Amniotic epithelial cell (primary cell): ENCODE measurements around the gene GASK1B.

Experiments used
- DNase-seq: peaks from one replicate; pipeline ENCODE4 v3.0.0-alpha.2; 2010; ENCODE audit warnings: low read depth

The GASK1B gene

DNA sequence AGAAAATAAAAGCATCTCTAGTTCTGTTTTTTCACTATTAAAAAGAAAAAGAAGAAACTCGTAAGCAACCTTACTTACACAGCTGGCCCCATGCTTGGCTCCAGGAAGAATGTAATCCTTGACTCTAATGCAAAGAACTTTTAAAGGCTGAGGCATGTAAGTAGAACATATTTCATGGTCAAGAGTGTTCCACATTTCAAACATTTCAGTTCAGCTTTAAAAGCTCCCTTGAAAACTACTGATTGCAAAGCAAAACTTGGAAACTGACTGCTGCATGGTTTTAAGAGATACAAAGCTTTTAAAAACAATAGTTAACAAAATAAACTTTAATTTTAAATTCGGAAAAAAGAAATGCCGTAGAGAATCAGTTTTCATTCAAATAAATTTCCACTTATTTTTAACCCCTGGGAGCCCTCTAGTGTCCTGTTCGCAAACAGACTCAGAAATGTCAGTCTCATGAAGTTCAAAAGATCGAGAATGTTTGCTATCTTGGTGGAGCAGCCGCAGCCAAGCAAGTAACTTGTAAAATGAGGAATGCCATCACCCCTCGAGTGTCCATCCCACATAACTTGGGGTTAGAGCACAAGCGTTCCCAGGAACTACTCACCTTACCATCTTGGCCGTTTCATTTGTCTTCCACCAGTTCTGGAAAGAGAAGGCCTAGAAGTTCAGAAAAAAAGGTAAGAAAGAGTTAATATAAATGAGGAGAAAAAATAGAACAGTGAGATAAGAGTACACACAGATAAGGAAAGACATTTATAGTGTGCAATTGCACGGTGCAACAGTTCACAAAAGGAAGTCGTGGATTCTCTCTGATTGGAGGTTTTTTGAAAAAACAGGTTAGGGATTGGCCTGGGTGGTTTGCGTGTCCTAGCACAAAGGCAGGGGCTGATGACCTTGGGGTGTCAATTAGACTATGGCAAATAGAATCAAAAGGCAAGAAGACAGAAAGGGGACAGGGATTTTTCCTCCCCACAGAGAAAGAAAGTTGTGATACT lies at the start of gene GASK1B:
TSS of gene GASK1B (minus strand) at position 765 of the 998 bp plus-strand sequence. CDS start 1,650 bp downstream, outside the sequence.
- peak; percentile 88 for DNase-seq

DNA sequence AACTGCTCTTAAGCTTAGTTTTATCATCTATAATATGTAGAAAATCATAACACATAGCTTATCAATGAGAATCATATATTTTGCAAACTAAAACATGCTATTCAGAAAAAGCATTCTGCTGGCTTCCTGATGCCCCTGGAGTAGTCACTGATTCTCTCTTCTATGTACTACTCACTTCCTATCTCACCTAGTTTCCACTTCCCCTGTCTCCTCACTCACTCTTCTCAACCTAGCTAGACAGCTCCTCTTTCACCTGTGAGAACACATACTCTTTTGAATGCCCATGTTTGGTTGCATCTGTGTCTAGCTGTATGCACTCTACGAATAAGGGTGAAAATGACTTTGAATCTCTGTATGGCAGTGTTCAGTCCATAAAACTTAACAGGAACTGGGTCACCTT lies 46.8 kb upstream of the GASK1B start:
- no peak for DNase-seq

GRCh38 chr4:158217763-158218162 lies 44.9 kb upstream of the GASK1B start:
- DNase-seq = no peak

- DNase-seq = no peak
These were observed 42.0 kb upstream of the GASK1B start for GRCh38 chr4:158214856-158215255.

GRCh38 chr4:158213466-158213865 lies 40.6 kb upstream of the GASK1B start:
- no peak for DNase-seq

GRCh38 chr4:158211222-158211621 lies 38.4 kb upstream of the GASK1B start:
- no peak for DNase-seq

GRCh38 chr4:158209825-158210807 lies 37.3 kb upstream of the GASK1B start, which contains the start of gene TMEM144:
TMEM144 (plus strand) TSS chr4:158210486; CDS start chr4:158212668, 2,182 bp downstream.
- peak; percentile 85 for DNase-seq

- peak; percentile 18 for DNase-seq
These were observed 36.3 kb upstream of the GASK1B start for GRCh38 chr4:158208963-158209640.

DNA sequence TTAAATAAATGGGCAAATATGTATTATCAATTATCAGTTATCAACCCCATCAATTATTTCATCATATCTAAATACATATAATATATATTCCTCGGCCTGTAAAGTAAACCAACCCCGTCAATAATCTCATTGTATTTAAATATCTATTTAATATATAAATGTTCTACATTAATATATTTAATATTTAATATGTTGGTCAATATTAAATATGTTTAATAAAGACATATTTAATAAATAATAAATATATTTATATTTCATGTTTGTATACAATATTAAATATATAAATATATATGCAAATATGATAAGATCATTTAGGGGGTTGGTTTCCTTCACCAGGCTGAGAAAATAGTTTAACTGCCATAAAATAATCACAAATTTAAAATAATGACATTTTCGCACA lies 31.1 kb upstream of the GASK1B start:
- DNase-seq = no peak

- DNase-seq = no peak
These were observed 30.6 kb upstream of the GASK1B start for GRCh38 chr4:158203436-158203835.

GRCh38 chr4:158202481-158202880 lies 29.7 kb upstream of the GASK1B start:
- DNase-seq = no peak

DNA sequence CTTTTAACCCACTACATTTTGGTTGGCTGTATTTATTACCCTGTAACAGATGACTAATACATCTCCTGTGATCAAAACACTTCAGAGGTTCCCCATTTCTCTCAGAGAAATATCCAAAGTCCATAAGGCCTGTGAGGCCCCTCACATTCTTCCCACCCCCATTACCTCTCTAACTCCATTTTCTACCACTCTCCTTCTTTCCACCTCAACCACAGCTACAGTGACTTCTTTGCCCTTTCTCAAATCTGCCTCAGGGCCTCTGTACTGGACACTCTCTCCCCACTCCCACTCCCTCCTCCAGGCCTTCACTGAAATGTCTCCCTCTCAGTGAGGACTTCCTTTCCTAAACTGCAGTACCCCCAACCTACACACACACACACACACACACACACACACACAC lies 29.1 kb upstream of the GASK1B start:
- DNase-seq = no peak

GRCh38 chr4:158201322-158201721 lies 28.5 kb upstream of the GASK1B start:
- no peak for DNase-seq

DNA sequence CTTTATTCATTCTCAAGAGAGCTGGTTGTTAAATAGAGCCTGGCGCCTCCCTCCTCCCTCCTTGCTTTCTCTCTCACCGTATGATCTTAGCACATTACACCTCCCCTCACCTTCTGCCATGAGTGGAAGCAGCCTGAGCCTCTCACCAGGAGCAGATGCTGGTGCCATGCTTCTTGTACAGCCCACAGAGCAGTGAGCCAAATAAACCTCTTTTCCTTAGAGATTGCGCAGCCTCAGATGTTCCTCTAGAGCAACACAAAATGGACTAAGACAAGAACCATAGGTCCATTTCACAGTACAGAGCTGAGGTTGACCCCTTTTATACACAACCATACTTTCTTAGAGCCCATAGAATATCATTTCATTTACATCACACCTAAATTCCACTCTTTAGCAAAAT lies 27.4 kb upstream of the GASK1B start:
- DNase-seq = no peak

GRCh38 chr4:158197194-158197776 lies 24.5 kb upstream of the GASK1B start:
- DNase-seq = no peak

DNA sequence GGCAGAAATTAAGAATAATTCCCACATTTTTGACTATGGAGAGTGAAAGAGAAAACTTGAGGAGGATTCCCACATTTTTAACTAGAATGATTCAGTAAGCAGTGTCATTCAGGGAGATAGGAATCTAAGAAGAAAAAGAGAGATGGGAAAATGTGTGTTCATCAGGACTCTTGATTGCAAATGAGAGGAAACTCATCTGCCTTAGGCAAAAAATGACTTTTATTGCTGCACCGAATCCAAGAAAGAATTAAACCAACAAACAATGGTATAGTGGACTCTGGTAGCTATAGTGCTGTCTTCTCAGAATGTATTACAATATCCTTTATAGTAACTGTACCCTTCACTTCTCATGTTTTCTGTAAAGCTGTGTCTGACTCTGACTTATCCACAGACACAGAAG lies 22.5 kb upstream of the GASK1B start:
- DNase-seq = no peak

DNA sequence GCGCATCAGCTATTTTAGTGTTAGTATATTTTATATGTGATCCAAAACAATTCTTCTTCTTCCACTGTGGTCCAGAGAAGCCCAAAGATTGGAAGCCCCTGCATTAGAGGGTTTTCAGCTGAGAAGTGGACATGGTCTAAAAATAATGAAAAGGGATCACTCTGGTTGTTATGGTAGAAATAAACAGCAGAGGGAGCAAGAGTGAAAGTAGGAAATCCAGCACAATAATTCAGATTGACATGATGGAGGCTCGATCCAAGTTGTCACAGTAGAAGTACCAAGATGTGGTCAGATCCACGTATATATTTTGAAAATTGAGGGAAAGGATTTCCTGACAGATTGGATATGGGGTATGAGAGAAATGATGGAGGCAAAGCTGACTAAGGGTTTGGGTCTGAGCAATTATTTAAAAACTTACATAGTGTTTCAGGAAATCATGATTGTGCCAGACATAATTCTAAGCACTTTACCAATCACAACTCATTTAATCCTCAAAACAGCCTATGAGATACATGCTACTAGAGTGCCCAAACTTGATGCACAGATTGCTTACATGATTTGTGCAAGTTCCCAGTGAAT lies 20.4 kb upstream of the GASK1B start:
- peak; percentile 28 for DNase-seq

DNA sequence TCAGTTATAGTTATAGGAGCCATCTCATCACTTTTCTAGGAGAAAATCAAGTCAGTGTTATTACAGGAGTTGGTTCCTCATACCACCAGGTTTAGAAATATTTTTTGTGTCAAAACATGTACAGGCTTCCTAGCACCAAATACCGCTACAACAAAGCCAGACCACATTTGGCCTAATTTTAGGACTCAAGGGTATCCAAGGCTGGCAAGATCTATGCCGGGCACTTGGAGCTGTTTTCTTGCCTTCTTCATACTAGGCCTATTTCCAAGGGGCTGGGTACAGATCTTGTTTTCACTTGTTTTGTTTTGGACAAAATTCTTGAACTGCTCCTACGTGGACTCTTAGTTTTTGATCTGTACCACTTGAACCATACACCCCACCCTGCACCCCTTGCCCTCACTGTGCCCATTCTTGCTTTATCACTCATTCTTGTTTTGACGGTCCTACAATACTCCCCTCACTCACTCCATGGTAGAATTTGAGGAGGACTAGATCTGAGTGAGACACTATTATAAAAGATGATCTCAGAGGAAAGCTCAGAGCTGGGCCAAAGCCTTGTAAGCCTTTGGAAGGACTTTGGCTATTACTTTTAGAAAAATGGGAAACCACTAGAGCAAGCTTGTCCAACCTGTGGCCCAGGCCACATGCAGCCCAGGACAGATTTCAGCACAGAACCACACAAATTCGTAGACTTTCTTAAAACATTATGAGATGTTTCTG lies 19.8 kb upstream of the GASK1B start:
- DNase-seq = no peak

- no peak for DNase-seq
These were observed 17.9 kb upstream of the GASK1B start for GRCh38 chr4:158190718-158191117.

DNA sequence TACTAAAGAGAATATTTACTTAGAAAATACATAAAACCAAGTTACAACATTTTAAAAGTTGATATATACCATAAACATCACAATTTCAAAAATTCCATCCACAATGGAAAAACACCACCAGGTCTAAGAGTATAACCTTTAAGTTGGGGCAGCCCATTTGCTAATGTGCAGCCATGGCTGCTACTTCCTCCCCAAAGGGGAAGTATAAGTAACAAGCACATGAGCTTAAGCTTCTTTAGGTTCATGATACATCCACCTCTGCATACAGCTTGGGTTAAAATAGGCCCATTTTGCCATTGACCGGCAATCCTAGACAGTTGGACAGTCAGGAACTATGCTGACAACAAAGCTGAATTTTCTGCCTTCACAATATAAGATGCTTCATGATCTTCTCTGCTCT lies 16.6 kb upstream of the GASK1B start:
- no peak for DNase-seq
